Measurements from ENCODE around the gene ZSCAN25.
"Not testable (repeated sequence)": the region's sequence is repeated elsewhere in the genome, so short reads cannot be mapped to it uniquely, and the experiment has no call there.

ZSCAN25 gene

DNA sequence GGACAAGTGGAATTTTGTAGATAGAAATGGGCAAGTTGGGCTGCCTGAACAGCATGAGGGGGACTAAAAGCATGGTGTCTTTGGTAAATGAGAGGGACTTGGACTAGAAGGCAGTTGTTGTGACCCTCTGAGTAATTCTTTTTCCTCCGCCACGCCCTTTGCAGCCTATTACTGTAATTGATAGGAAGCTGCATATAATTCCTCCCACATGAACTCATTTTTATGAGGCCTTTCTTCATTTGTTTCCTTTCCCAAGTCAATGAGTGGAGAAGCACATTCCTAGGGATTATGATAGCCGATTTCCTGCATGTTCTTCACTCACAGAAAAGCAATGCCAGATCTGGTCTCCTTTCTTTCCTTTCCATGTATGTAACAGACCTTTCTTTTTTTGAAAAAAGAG lies 27.7 kb downstream of the ZSCAN25 start:
- no peak for DNase-seq (ENCODE audit: low read depth in 2 of 2, low spot score in 1 of 2)

DNA sequence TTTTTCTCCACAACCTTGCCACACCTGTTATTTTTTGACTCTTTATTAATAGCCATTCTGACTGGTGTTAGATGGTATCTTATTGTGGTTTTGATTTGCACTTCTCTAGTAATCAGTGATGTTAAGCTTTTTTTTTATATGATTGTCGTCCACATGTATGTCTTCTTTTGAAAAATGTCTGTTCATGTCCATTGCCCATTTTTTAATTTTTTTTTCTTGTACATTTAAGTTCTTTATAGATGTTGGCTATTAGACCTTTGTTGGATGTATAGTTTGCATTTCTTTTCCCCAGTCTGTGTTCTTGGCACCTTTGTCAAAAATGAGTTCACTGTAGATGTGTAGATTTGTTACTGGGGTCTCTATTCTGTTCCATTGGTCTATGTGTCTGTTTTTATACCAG lies 28.8 kb downstream of the ZSCAN25 start:
- no peak for DNase-seq (ENCODE audit: low read depth in 2 of 2, low spot score in 1 of 2)

DNA sequence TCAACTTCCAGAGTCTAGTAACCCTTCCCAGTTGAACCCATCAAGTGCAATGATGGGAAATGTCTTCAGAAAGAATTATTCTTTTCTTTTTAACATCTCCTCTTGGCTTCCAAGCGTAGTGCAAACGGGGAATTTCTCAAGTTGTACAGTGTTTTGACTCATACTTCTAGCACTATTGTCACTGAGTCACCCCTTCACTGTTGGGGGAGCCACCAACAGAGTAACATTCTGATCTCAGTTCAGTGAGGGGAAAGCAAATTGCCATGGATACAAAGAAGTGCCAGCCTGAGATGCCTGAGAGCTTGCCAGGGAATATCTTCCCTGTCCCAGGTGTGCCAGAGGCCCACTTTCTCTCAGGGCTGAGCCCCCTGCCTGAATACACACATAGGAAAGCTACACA lies 32.1 kb downstream of the ZSCAN25 start:
- DNase-seq (ENCODE audit: low read depth in 2 of 2, low spot score in 1 of 2): no peak

DNA sequence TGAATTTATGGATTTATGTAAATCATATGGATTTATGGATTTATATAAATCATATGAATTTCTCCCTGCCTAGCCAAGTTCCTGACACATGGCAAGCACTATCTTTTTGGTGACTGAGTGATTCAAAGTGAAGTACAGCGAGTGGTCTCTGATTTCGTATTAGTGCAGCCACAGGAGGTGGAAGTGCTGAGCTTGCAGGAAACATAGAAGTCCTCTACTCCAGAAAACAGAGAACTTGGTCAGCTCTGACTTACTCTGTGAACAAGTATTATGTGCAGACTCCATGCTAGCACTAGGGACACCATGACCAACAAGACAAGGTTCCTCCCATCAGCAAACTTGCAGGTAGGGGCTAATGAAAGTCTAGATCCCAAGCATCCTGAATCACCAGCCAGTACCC lies 34.5 kb downstream of the ZSCAN25 start:
- DNase-seq (ENCODE audit: low read depth in 2 of 2, low spot score in 1 of 2): no peak

DNA sequence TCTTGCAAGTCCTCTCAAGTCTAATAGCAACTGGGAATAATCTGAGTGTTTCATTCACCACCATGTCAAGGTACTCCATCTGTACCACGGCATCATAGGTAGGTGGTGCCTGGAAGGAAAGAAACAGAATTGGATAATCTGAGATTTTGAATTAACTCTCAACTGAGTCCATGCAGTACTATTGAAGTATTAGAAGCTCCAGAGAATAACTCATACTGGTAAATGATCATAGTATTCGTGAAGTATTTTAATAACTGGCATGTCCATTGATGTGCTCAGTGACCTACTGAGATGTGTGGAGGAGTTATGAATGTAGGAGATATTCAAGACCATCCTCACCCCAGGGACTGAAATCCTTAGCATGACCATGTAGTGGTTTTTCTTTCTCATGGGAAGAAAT lies 35.9 kb downstream of the ZSCAN25 start:
- DNase-seq (ENCODE audit: low read depth in 2 of 2, low spot score in 1 of 2): no peak

DNA sequence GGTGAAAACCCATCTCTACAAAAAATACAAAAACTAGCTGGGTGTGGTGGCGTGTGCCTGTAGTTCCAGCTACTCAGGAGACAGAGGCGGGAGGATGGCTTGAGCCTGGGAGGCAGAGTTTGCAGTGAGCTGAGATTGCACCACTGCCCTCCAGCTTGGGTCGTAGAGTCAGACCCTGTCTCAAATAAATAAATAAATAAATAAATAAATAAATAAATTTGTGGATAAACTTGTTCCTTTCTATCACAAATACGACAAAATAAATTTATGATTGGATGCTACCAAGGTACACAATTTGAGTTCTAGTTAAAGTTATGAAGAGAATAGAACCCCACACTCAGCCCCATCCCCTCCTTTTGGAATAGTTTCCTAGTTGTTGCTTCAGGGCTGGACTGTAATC lies 36.5 kb downstream of the ZSCAN25 start:
- not testable (repeated sequence) for DNase-seq (ENCODE audit: low read depth in 2 of 2, low spot score in 1 of 2)

DNA sequence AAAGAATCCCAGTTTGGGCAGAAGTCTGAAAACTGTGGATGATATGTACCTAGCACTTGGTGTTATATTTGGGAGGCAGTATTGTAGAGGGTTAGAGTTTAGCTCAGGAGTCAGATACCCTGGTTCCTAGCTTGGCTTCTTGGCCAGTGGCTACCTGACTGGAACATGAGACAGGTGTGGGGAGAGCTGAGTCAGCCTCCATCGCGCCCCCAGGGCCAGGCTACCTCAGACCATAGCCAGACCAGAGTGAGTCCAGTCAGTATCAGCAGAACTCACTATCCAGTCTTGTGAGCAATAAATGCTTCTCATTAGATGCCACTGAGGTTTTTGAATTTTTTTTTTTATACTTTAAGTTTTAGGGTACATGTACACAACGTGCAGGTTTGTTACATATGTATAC lies 37.0 kb downstream of the ZSCAN25 start:
- DNase-seq (ENCODE audit: low read depth in 2 of 2, low spot score in 1 of 2): no peak

DNA sequence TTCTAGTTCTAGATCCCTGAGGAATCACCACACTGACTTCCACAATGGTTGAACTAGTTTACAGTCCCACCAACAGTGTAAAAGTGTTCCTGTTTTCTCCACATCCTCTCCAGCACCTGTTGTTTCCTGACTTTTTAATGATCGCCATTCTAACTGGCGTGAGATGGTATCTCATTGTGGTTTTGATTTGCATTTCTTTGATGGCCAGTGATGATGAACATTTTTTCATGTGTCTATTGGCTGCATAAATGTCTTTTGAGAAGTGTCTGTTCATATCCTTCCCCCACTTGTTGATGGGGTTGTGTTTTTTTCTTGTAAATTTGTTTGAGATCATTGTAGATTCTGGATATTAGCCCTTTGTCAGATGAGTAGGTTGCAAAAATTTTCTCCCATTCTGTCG lies 37.9 kb downstream of the ZSCAN25 start:
- DNase-seq (ENCODE audit: low read depth in 2 of 2, low spot score in 1 of 2): not testable (repeated sequence)

DNA sequence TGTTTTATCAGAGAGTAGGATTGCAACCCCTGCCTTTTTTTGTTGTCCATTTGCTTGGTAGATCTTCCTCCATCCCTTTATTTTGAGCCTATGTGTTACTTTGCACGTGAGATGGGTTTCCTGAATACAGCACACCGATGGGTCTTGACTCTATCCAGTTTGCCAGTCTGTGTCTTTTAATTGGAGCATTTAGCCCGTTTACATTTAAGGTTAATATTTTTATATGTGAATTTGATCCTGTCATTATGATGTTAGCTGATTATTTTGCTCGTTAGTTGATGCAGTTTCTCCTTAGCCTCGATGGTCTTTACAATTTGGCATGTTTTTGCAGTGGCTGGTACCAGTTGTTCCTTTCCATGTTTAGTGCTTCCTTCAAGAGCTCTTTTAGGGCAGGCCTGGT lies 41.1 kb downstream of the ZSCAN25 start:
- not testable (repeated sequence) for DNase-seq (ENCODE audit: low read depth in 2 of 2, low spot score in 1 of 2)

DNA sequence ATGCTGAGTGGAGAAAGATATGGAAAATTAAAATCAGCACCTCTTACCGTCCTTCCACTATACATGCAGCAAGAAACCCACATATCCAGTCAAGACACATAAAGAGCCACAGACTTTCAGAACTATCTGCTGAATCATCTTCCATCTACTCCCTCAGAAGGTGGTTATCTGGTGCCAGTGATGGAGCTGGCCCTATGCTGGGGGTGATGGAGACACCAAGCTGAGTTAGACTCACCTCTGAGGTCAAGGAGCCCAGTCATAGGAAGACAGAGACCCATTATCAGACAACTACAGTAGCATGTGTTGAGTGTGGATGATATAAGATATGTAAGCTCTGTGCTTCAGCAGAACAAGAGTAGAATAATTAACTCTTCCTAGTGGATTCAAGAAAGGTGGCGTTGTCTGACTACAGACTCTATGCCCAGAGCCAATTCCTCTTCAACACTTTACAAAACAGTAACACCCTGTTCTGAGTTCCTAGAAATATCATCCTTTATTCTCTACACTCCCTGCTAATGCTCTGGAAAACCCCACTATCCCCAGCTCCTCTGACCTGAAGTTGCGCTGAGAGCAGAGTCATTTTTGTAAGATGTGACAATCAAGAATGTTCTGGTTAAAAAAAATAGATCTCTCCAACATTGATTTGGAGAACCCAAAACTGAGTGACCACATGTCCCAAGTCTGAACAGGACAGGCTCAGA lies 48.7 kb downstream of the ZSCAN25 start:
- no peak for DNase-seq (ENCODE audit: low read depth in 2 of 2, low spot score in 1 of 2)

DNA sequence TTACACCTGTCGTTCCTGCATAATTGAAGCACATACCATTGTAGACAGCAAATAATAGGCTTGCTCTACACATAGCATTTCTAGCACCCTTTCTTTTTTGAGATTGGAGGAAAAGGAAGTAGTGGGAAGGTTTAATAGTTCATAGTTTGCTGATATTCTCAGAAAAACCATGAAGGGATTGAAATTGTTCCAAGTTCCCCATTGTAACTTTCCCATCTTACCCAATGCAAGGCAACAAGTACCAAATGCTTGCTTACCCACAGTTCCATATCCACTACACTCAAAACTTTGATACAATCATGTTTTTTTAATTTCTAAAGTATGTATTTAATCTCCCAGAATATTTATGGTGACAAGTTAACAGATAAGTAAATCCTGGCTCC lies 49.3 kb downstream of the ZSCAN25 start:
- no peak for DNase-seq (ENCODE audit: low read depth in 2 of 2, low spot score in 1 of 2)

DNA sequence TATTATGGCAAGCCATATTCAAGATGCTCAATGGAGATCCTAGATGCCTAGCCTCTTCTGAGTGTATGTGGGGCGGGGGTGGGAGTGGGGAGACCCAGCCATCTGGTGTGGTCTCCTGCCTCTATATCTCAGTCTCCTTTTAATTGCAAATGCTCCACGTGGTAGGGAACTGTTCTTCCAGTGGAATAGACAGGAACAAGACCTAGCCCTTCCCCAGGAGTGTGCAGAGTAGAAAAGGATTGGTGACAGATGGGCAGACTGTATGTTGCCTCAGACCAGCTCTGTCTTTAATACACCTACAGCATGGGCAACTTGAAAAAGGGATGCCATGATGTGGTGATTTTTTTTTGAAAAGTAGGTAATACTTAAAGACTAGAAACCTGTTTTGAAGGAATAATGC lies 50.4 kb downstream of the ZSCAN25 start:
- no peak for DNase-seq (ENCODE audit: low read depth in 2 of 2, low spot score in 1 of 2)

DNA sequence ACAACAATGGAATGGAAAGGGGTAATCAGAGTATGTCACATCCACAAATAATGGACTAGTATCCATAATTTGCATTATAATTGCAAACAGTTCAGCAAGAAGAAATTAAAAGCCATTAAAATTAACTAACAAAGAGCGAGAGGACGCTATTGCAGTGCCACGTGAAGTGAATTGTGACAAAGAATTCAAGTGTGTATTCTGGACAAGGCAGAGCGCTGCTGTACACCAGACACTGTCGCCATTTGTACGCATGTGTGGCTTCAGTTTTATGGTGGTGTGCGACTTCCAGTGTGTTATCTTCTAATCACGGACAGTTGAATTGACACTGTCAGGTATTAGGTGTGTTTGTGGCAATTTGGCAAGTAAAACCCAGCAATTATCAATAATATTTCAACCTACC lies 51.8 kb downstream of the ZSCAN25 start:
- DNase-seq (ENCODE audit: low read depth in 2 of 2, low spot score in 1 of 2): no peak

DNA sequence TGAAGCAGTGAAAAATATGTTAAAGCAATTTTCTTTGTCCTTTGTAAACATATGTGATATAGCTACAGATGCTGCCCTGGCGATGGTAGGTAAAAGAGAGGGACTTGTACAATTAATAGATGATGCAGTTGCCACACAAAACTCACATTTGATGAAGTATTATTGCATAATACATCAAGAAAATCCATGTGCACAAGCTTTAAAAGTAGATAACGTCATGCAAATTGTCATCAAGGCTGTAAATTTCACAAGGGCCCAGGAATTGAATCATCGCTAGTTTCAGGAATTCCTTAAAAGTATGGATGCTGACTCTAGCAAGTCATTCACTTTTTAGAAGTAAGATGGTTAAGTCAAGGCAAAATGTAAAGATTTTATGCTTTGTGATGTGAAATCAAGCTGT lies 53.0 kb downstream of the ZSCAN25 start:
- no peak for DNase-seq (ENCODE audit: low read depth in 2 of 2, low spot score in 1 of 2)

DNA sequence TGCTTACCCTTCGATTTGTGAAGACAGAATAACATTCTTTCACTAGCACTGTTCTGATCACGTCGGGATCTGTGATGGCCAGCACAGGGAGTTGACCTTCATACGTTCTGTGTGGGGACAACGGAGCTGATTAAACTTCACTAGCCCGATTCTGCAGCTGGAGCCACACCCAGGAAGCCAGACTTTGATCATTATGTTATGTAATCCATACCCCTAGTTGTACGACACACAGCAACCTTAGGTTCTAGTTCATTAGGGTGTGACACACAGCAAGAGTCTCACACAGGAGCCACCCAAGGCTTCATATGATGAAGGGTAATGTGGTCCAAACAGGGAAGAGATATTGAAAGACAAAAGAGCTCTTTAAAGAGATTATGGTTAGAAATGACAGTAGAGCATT lies 55.8 kb downstream of the ZSCAN25 start:
- no peak for DNase-seq (ENCODE audit: low read depth in 2 of 2, low spot score in 1 of 2)

DNA sequence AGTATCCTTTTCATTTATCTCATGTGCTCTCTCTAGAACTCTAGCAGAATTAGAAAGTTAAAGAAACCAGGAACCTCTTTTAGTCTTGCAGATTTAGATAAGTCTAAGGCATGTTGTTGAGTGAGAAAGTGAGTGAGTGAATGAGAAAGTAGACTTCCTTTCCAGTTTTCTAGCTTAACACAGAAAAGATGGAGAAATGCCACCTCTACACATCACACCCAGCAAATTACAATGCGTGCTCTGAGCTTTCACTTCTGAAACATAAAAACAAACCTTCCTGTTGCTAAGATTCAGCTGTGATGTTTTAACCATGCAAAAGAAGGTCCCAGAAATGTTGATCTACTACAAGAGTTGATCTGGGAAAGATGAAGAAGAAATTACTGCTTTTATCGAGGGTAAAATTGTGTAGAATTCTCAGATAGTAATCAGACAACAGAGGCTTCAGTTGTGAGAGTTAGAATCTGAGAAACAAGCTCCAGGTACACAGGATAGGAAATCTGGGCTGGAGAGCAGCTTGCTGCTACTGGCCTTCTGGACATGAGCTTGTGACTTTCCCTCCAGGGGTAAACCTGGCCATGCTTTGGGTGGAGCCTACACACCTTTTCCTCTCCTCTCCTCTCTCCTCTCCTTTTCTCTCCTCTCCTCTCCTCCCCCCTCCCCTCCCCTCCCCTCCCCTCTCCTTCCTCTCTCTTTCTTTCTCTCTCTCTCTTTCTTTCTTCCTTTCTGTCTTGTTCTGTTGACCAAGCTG lies 58.4 kb downstream of the ZSCAN25 start:
- no peak for DNase-seq (ENCODE audit: low read depth in 2 of 2, low spot score in 1 of 2)

DNA sequence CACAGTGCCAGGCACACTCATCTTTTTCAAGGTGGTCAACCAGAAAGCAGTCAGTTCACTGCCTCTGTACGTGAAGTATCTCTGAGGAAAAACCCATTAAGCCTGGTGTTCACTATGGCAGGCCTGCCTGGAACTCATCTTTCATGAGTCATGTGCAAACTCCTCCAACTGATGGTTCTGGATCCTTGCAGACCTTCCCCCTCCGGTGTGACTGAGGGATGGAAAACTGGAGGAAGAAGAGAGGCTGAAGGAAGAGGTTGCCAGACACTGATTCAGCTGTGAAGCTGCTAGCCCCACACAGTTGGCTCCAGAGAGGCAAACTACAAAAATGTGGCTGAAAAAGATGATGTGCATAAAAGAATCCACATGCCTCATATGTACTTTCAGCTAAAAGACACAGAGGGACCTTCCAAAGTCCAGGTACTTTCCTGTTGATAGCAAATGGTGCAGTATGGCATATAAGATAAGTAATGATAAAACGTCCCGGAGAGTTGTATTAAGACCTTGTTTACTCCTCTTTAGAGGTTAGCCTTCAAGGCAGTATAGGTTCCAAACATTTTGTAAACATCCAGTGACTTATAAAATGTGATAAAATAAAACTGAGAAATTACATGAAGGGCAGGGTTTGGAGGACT lies 60.4 kb downstream of the ZSCAN25 start:
- DNase-seq (ENCODE audit: low read depth in 2 of 2, low spot score in 1 of 2): no peak

DNA sequence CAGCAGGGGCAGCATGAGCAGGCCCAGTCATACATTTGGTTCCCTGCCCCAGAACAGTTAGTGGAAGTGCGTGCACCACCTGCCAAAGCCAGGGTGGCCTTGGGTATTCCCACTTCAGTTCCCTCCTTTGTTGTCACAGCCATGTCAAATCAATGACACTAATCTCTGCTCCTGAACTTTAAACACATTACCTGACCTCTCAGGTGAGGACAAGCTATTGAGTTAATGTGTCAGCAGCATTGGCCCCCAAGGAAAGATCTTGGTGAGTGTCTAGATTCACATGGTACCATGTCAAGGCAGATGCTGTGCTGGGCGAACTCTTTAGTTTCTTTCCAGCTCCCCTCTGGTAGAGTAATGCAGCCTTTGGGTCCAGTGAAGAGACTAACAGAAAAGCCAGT lies 60.9 kb downstream of the ZSCAN25 start:
- no peak for DNase-seq (ENCODE audit: low read depth in 2 of 2, low spot score in 1 of 2)

DNA sequence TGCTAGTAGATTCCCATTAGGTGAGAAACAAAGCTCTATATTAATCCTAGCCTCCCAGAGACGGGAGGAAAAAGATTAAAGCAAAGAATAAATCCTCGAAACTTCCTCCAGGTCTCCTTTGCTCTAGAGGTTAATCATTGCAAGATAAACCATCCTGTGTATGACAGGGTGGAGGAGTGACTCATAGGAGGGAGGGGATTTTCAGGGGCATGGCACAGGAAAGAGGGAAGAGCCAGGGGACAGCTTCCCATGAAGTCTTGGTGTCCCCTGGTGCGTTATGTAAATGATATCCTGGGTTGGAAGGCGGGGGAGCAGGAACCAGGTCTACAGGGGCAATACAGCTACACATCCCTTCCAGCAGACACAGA lies 62.3 kb downstream of the ZSCAN25 start:
- DNase-seq (ENCODE audit: low read depth in 2 of 2, low spot score in 1 of 2): no peak

DNA sequence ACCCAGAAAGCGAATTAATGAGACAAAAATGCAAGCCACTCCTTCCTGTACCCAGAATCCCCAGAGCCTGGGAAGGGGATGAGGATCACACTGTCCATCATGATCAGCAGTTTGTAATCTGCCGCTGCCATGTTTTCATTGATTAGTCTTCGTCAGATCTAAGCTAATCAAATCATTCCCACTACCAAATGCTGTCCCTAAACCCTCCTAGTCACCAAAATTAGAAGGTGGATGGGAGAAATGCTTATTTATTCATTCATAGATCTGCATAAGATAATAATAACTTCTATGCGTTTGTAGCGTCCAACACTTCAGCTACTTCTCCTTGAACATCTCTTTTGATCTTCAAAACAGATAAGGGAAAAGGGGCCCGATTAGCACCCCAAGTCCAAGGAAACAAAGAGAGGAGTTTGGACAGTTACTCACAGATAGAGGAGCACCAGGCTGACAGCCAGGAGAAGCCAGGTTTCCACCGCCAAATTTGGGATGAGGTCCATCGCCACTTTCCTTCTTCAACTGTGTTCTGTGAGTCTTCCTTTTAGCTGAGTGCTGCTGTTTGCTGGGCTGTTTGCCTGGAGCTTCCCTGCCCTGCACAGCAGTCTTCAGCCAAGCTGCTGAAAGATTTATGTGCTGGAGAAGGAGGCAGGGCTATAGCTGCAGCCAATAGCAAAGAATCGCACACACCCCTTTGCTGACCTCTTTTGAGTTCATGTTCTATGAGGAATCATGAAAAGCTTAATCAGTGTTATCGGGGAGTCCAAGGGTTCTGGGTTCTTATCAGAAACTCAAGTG lies 62.9 kb downstream of the ZSCAN25 start, which contains the start of gene CYP3A5:
Gene CYP3A5, minus strand, starts transcription at position 597 of the 792 bp plus-strand sequence. Its CDS starts 100 bp downstream, at position 497.
- DNase-seq (ENCODE audit: low read depth in 2 of 2, low spot score in 1 of 2): no peak
